Activated CD8-positive, alpha-beta memory T cell treated with anti-CD3 and anti-CD28 coated beads, Interleukin-2, amount 10 ng/mL, durations not matched to agents 7 days and 5 days (primary cell): ENCODE data around the gene DMD. TPM values are rescaled to one million over a fixed set of nuclear protein-coding genes. Genes with fewer than 3 reads are reported as not detected.
"Not testable (repeated sequence)": the region's sequence is repeated elsewhere in the genome, so short reads cannot be mapped to it uniquely, and the experiment has no call there.

Experiments used
- ATAC-seq: fragments of 150-1000 bp; cut with Tn5 transposase; one replicate; pipeline ENCODE4 v1.10.0; 2021; ENCODE audit warnings: moderate library complexity
- CTCF ChIA-PET: fragments of 350-600 bp; sonication (Branson Sonifier 250); formaldehyde crosslinking; loops from one replicate; lab custom pipeline; 2021; ENCODE audit warnings: antibody characterized with exemption; lab: Charles Lee
- DNase-seq: peaks from one replicate; pipeline ENCODE4 v3.0.0-alpha.2; 2020
- H3K27ac Mint-ChIP-seq: one replicate; pipeline ENCODE4 v1.8.0; 2021; ENCODE audit warnings: mild to moderate bottlenecking, mixed read lengths
- H3K27me3 Mint-ChIP-seq: one replicate; pipeline ENCODE4 v1.8.0; 2021; ENCODE audit warnings: mixed read lengths
- H3K36me3 Mint-ChIP-seq: one replicate; pipeline ENCODE4 v1.8.0; 2021; ENCODE audit warnings: mild to moderate bottlenecking, mixed read lengths
- H3K4me1 Mint-ChIP-seq: one replicate; pipeline ENCODE4 v1.8.0; 2021; ENCODE audit warnings: mixed read lengths
- H3K4me3 Mint-ChIP-seq: one replicate; pipeline ENCODE4 v1.8.0; 2021; ENCODE audit warnings: mild to moderate bottlenecking, moderate library complexity, mixed read lengths
- H3K9me3 Mint-ChIP-seq: one replicate; pipeline ENCODE4 v1.8.0; 2022; ENCODE audit warnings: low read depth, mixed read lengths
- total RNA-seq, 2 experiments: library from RNA; stranded (reverse); gene quantifications; one replicate each; pipeline ENCODE4 v1.2.3, GENCODE V29; 2021

Gene DMD
- total RNA-seq, 2 experiments from 2014 or later: 0.32 to 8.4 TPM

DNA sequence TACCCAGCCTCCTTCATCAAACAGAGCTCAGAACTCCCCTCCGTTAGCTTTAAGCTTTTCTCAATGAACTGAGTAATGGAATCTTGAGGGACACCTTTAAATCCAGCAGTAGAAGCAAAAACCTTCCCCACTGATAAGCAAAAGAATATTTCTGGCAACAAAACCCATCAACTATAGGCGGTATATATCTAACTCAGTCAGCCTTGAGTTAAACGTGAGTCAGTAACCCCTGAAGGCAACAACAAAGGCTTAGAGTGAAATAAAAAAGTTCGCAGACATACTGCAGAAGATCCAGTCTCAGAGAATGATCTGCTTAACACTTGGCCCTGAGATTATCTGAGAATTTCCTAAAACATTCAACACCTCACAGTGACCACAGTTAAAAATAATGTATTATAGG lies 77.2 kb downstream of the DMD start:
- DNase-seq (no peak), ATAC-seq (no peak)
- Mint-ChIP-seq H3K36me3 (no peaks in the 10 kb centered on the region), H3K27me3 (no peaks in the 10 kb centered on the region), H3K4me1 (no peaks in the 10 kb centered on the region), H3K4me3 (no peak overlapping the region), H3K27ac (no peak overlapping the region), H3K9me3 (no peaks in the 10 kb centered on the region)
- CTCF ChIA-PET: no interaction called here

DNA sequence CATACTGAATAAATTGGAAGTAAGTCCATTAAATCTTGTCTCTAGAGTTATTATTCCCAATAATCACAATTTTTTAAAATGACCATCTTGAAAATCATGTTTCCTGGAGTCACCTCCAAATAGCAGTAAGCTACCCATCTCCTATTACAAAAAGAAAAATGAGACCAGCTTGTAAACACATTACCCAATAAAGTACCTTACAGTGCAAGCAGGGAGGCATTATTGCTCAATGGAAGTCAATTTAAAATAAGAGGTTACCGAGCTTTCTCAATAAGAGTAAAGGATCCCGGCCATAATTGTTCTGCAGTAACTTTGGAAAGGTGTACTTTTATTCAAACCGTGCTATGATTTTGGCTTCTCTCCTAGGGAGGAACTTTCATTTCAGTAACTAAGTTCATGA lies 78.0 kb downstream of the DMD start:
- H3K27ac Mint-ChIP-seq: no peak overlapping the region
- ATAC-seq (no peak), DNase-seq (no peak)
- H3K9me3 Mint-ChIP-seq: no peaks in the 10 kb centered on the region
- no peaks in the 10 kb centered on the region for H3K27me3 Mint-ChIP-seq
- no peaks in the 10 kb centered on the region for H3K4me1 Mint-ChIP-seq
- CTCF ChIA-PET: no interaction called here
- no peaks in the 10 kb centered on the region for H3K36me3 Mint-ChIP-seq
- no peak overlapping the region for H3K4me3 Mint-ChIP-seq

DNA sequence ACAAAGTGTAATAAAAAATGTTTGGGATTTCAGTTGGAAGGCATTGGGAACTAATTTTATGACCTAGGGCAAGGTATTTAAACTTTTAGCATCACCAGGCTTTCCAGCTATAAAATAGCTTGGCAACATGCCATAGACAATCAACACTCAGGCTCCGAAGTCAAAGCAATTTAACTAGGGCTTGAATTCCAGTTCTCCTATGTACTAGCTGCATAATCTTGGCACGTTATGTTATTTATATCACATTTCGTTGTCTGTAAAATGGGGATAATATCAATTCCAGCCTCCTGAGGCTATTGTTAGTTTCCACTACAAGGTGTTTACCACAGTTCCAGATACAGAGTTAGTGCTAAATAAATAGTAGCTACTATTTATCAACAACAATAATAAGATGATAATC lies 78.8 kb downstream of the DMD start:
- CTCF ChIA-PET: no interaction called here
- H3K9me3 Mint-ChIP-seq: no peaks in the 10 kb centered on the region
- H3K36me3 Mint-ChIP-seq: no peaks in the 10 kb centered on the region
- H3K4me3 Mint-ChIP-seq: no peak overlapping the region
- no peaks in the 10 kb centered on the region for H3K27me3 Mint-ChIP-seq
- H3K27ac Mint-ChIP-seq: no peak overlapping the region
- ATAC-seq (no peak), DNase-seq (no peak)
- no peaks in the 10 kb centered on the region for H3K4me1 Mint-ChIP-seq

DNA sequence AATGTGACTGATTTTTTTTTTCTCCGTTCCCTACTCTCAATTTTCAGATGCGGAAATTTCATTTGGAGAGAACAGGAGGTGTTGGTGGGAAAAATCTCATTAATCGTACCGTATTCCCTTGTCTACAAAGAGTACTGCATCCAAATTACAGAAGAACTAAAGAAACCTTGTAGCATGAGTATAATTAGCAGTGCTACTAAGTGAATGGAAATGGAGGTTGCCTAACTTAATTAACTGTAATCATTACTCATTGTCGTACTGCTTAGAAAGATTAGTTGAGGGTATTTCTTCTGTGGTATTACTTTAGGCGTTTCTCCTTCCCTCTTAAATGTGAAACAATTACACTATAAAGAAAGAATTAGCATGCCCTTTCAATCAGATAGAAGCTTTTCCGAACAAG lies 81.7 kb downstream of the DMD start:
- Mint-ChIP-seq H3K4me3 (no peak overlapping the region), H3K27me3 (no peaks in the 10 kb centered on the region), H3K36me3 (no peaks in the 10 kb centered on the region), H3K9me3 (no peaks in the 10 kb centered on the region), H3K27ac (no peak overlapping the region), H3K4me1 (no peaks in the 10 kb centered on the region)
- CTCF ChIA-PET: no interaction called here
- DNase-seq (no peak), ATAC-seq (no peak)

DNA sequence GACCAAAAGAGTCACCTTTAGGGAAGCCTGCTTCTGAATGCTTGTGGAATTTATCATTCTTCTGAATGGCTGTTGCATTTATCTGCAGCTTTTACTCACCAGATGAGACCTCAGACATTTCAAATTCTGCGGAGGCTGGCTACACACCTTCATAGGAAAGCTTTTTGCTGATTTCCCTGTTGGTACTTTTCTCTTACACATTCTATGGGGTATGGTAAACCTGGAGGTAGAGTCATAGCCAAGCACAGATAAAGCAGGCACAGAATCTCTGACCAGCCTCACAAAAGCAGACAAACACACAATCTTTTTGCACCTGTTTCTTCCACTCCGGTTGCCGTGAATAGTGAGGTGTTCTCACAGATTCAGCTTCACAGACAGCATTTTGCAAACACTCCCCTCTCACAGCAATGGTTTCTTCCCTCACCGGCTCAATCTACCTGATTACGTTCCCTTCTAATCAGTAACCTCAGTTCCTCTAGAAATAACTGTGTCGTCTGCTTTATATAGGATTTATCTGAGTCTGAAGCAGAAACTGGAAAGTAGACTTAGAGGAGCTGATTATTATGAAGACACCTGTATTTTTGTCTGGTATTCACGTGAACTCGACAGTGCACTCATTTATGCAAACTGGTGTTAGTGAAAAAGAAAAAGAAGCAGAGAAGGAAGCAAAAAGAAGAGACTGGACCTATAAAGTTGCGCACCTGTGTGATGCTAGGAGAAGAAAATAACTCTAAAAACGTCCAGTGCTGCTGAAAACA lies 83.1 kb downstream of the DMD start:
- Mint-ChIP-seq H3K4me3 (no peak overlapping the region), H3K9me3 (no peaks in the 10 kb centered on the region), H3K4me1 (no peaks in the 10 kb centered on the region), H3K27me3 (no peaks in the 10 kb centered on the region), H3K27ac (no peak overlapping the region), H3K36me3 (no peaks in the 10 kb centered on the region)
- ATAC-seq (no peak), DNase-seq (no peak)
- CTCF ChIA-PET: no interaction called here

DNA sequence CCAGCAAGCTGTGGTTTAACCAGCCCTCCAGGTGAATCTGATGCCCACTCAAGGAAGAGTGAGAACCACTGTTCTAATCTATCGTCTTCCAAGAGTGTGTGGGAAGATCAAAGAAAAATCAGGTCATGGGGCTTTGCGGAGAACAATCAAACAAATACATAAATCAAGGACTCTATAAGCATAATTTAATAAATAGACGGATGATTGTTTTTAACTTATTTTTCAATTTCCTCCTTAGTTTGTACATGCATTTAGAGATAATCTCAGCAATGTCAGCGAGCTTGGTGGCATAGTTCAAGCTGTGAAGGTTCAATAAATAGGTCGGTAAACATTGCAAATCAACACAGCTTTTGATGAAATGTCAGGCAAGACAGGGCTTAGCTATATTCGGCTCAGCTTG lies 84.9 kb downstream of the DMD start:
- Mint-ChIP-seq H3K4me3 (no peak overlapping the region), H3K27me3 (no peaks in the 10 kb centered on the region), H3K4me1 (no peaks in the 10 kb centered on the region), H3K9me3 (no peaks in the 10 kb centered on the region), H3K36me3 (no peaks in the 10 kb centered on the region), H3K27ac (no peak overlapping the region)
- CTCF ChIA-PET: no interaction called here
- DNase-seq (no peak), ATAC-seq (no peak)

DNA sequence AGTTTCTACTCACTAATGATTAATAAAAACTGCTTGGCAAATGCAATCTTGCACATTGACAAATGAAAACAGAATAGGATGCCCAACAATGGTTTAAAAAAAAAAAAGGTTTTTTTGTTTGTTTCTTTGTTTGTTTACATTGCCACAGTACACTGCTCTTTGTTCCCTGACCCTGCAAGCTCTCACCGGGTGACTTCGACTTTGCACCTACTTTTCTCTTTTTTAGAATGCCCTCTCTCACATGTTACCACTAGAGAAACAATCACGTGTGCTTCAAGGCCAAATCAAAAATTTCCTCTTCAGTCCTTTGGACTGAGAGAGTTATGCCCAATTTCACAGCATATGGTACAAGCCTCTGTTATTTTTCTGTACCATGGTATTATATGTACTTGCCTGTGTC lies 101.5 kb downstream of the DMD start:
- Mint-ChIP-seq H3K27ac (no peak overlapping the region), H3K4me1 (no peaks in the 10 kb centered on the region), H3K27me3 (no peaks in the 10 kb centered on the region), H3K36me3 (no peaks in the 10 kb centered on the region), H3K4me3 (no peak overlapping the region), H3K9me3 (no peaks in the 10 kb centered on the region)
- ATAC-seq (no peak), DNase-seq (no peak)
- CTCF ChIA-PET: no interaction called here

DNA sequence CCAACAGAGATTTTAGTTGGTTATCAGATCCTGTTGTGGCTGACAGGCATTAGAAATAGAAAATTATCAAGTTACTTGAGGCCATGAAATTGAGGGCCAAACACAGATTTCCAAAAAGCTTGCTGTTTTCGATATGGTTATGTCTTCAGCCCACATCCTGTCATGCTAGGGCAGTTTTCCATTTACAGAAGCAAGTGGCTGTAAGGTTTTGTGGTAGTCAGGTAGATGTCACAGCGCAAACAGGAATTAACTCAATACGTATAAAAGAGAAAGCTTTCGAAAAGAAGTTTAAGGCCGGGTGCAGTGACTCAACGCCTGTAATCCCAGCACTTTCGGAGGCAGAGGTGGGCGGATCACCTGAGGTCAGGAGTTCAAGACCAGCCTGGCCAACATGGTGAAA lies 104.6 kb downstream of the DMD start:
- no peak for DNase-seq
- Mint-ChIP-seq H3K27ac (no peak overlapping the region), H3K4me1 (no peaks in the 10 kb centered on the region), H3K36me3 (no peaks in the 10 kb centered on the region), H3K4me3 (no peak overlapping the region), H3K9me3 (no peaks in the 10 kb centered on the region), H3K27me3 (no peaks in the 10 kb centered on the region)
- ATAC-seq: no peak
- CTCF ChIA-PET: no interaction called here

DNA sequence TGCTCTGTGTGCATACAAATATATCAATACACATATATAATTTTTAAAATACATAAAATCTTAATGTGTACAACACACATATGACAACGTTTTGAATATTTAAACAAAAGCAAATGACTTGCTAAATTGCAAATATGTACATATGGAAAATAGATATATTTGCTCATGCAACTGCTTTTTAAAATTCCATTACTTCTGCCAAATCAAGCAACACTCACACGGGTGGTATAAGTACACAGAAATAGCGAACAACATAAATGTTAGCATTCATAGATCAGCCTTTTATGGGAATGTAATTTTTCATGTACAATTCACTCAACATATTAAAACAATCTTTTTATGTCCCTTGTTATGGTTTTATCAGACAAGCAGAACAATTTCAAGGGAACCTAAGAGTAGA lies 116.3 kb downstream of the DMD start:
- Mint-ChIP-seq H3K4me3 (no peak overlapping the region), H3K9me3 (no peaks in the 10 kb centered on the region), H3K4me1 (no peaks in the 10 kb centered on the region), H3K36me3 (no peaks in the 10 kb centered on the region), H3K27me3 (no peaks in the 10 kb centered on the region), H3K27ac (no peak overlapping the region)
- DNase-seq (no peak), ATAC-seq (no peak)
- CTCF ChIA-PET: no interaction called here

DNA sequence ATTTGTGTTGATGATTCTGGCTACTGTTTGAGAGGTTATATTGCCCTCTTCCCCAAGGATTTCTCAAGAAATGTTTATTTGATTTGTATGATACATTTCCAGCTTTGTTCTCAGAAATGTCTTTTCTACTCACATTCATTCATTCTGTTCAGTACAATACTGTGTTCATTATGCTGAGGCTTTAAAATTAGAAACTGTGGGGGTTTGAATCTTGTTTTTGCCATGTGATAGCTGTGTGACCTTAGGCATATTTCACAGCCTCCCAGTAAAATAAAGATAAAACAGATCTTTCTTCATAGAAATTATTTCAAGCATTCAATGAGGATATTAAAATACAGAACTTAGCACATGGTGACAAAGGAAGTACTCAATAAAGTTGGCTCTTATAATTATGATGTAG lies 123.9 kb downstream of the DMD start:
- Mint-ChIP-seq H3K4me1 (no peaks in the 10 kb centered on the region), H3K9me3 (peaks cover 4% of the 10 kb centered on the region), H3K27me3 (no peaks in the 10 kb centered on the region), H3K4me3 (no peak overlapping the region), H3K36me3 (no peaks in the 10 kb centered on the region), H3K27ac (no peak overlapping the region)
- CTCF ChIA-PET: no interaction called here
- ATAC-seq: no peak
- DNase-seq: no peak

DNA sequence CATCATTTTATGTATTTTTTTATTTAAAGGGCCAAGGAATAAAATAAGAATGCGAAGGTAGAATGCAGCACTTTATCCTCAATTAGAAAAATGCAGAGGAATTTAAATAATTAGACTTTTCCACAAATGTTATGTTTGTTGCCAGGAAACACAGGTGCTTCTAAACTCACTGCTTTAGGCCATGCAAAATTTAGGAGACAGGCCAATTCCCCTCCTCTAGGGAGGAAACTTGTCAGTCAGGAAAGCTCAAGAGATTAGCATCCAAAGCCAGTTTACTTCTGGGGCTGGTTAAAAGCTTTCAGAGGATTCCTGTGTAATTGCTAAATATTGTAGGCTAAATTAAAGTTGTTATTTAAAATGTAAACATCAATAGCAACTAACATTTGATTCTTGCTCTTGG lies 124.5 kb downstream of the DMD start:
- CTCF ChIA-PET: no interaction called here
- Mint-ChIP-seq H3K9me3 (peaks cover 4% of the 10 kb centered on the region), H3K4me3 (no peak overlapping the region), H3K27me3 (no peaks in the 10 kb centered on the region), H3K4me1 (no peaks in the 10 kb centered on the region), H3K27ac (no peak overlapping the region), H3K36me3 (no peaks in the 10 kb centered on the region)
- ATAC-seq (no peak), DNase-seq (no peak)

DNA sequence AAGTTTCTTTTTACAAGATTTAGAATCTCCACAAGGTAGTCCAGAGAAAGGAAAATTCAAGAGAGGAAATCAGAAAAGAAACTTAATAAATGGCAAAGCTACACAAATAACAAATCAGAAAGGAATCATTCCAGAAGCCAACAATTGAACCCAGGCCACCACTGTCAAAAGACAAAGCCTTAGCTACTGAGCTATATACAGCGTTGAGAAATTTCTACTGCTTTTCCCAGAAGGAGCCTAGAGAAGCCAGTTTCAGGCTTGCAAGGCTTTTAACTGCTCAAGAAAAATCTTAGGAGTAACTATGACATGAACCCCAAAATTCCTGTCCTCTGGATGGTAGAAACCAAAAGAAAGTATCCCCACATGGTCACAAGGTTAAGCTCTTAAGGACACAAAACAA lies 129.0 kb downstream of the DMD start:
- Mint-ChIP-seq H3K4me3 (no peak overlapping the region), H3K4me1 (no peaks in the 10 kb centered on the region), H3K27ac (no peak overlapping the region), H3K36me3 (no peaks in the 10 kb centered on the region), H3K9me3 (peaks cover 4% of the 10 kb centered on the region), H3K27me3 (no peaks in the 10 kb centered on the region)
- DNase-seq (no peak), ATAC-seq (no peak)
- CTCF ChIA-PET: no interaction called here

DNA sequence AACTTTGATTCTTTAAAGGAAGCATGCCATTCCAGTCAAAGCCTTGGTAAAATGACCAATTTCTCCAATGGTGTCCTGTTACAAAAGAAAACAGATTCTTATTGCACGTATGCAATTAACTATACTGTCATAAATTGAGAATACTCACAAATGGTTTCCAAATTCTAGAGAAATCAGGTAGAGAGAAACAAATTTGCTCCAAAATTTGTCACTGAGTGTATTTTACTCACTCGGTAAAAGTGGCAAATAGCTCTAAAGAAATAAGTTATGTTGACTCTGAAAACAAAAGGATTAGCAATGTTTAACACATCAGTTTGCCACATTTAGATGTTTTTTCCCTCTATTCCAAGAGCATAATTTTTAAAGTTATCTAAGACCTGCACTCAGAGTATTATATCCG lies 133.1 kb downstream of the DMD start:
- no peak for DNase-seq
- Mint-ChIP-seq H3K4me3 (no peak overlapping the region), H3K4me1 (no peaks in the 10 kb centered on the region), H3K9me3 (peaks cover 3% of the 10 kb centered on the region), H3K36me3 (no peaks in the 10 kb centered on the region), H3K27me3 (no peaks in the 10 kb centered on the region), H3K27ac (no peak overlapping the region)
- CTCF ChIA-PET: no interaction called here
- ATAC-seq: no peak

DNA sequence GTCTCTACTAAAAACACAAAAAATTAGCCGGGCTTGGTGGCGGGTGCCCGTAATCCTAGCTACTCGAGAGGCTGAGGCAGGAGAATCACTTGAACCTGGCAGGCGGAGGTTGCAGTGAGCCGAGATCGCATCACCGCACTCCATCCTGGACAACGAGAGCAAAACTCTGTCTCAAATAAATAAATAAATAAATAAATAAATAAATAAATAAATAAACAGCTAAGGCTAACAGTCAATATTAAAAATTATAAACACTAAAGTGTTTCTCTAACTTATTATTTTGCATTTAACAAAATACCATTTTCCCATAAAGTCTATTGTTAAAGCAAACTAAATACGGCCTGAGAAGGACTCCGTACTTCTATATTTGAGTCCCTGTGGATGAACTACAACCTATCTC lies 137.7 kb downstream of the DMD start:
- H3K27ac Mint-ChIP-seq, H3K4me3 Mint-ChIP-seq, ATAC-seq, H3K36me3 Mint-ChIP-seq, H3K9me3 Mint-ChIP-seq, H3K4me1 Mint-ChIP-seq, DNase-seq, CTCF ChIA-PET, H3K27me3 Mint-ChIP-seq: not testable (repeated sequence)

DNA sequence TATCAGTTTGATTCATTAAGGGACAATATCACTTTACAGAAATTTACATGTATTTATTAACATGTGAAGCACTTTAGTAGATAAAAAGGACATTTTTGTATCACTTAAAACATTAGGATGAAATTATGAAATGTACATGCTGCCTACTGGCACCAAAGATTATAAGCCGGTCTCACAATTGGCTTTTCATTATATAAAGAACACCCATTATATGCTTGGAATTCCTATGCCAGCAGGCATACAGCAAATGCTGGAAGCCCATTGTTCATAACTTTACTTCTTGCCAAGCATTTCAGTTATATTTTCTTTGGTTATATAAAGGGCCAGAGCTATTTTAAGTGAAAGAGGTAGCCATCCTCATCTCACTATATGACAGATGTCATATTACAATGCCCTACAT lies 145.9 kb downstream of the DMD start:
- CTCF ChIA-PET: no interaction called here
- no peak for ATAC-seq
- no peak overlapping the region for H3K27ac Mint-ChIP-seq
- H3K4me1 Mint-ChIP-seq: no peaks in the 10 kb centered on the region
- H3K36me3 Mint-ChIP-seq: no peaks in the 10 kb centered on the region
- DNase-seq: no peak
- no peaks in the 10 kb centered on the region for H3K27me3 Mint-ChIP-seq
- H3K9me3 Mint-ChIP-seq: no peaks in the 10 kb centered on the region
- no peak overlapping the region for H3K4me3 Mint-ChIP-seq
